Ishikawa (cell line): ENCODE data around the gene PBX1.

Experiments used
- CEBPB ChIP-seq: IDR thresholded peaks from 2 replicates; pipeline ENCODE4 v1.6.1; 2012
- CREB1 ChIP-seq: IDR thresholded peaks from 2 replicates; pipeline ENCODE4 v1.6.1; 2012; ENCODE audit warnings: low read depth
- EGR1 ChIP-seq: IDR thresholded peaks from 2 replicates; pipeline ENCODE4 v1.6.1; 2012
- EP300 ChIP-seq: IDR thresholded peaks from 2 replicates; pipeline ENCODE4 v1.6.1; 2012; ENCODE audit warnings: borderline replicate concordance
- FOXM1 ChIP-seq: IDR thresholded peaks from 2 replicates; pipeline ENCODE4 v1.6.1; 2012; ENCODE audit warnings: low read depth, borderline replicate concordance
- NFIC ChIP-seq: IDR thresholded peaks from 2 replicates; pipeline ENCODE4 v1.6.1; 2012
- RAD21 ChIP-seq: IDR thresholded peaks from 2 replicates; pipeline ENCODE4 v1.6.1; 2012; ENCODE audit warnings: low read depth
- TAF1 ChIP-seq: IDR thresholded peaks from 2 replicates; pipeline ENCODE4 v1.6.1; 2012; ENCODE audit warnings: low read depth, mild to moderate bottlenecking
- TCF12 ChIP-seq: IDR thresholded peaks from 2 replicates; pipeline ENCODE4 v1.6.1; 2012; ENCODE audit warnings: low read depth
- TEAD4 ChIP-seq: IDR thresholded peaks from 2 replicates; pipeline ENCODE4 v1.6.1; 2012
- YY1 ChIP-seq: IDR thresholded peaks from 2 replicates; pipeline ENCODE4 v1.6.1; 2012; ENCODE audit warnings: low read depth
- ZBTB7A ChIP-seq: IDR thresholded peaks from 2 replicates; pipeline ENCODE4 v1.6.1; 2012; ENCODE audit warnings: low read depth
- TF ChIP-seq, protein P1 (sequence below): IDR thresholded peaks from 2 replicates; pipeline ENCODE4 v1.6.1; 2012; ENCODE audit warnings: low read depth, mild to moderate bottlenecking
- TF ChIP-seq, protein P2 (sequence below): IDR thresholded peaks from 2 replicates; pipeline ENCODE4 v1.6.1; 2012
- TF ChIP-seq, protein P3 (sequence below): IDR thresholded peaks from 2 replicates; pipeline ENCODE4 v1.6.1; 2012

PBX1 gene

DNA sequence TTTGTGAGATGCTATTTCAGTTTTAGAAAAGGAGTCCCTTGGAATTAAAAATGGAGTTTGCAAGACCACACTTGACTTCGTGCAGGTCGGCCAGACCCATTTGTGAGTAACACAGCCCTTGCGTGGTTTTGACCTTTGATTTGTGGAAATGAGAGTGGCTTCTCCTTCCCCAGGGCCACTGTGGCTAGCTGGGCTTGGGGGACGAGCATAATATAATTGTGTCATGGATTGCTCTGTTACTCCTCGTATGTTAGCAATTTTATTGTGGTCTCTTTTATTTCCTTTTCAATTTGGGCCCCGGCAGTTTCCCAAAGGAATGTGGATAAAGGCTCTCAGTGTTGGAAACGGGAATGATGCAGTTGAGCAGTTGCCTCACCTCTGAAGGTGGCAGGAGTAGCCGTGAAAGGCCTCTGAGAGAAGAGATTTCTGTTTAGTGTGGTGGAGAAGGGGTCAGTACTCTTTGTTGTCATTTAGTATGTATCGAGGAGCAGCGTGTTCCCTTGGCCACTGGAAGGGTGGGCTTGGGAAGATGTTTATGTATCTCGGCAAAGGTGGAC lies 194.6 kb downstream of the PBX1 start:
- TF ChIP-seq TAF1: no peak
- TF ChIP-seq TCF12: no peak
- TF ChIP-seq, protein P1, sequence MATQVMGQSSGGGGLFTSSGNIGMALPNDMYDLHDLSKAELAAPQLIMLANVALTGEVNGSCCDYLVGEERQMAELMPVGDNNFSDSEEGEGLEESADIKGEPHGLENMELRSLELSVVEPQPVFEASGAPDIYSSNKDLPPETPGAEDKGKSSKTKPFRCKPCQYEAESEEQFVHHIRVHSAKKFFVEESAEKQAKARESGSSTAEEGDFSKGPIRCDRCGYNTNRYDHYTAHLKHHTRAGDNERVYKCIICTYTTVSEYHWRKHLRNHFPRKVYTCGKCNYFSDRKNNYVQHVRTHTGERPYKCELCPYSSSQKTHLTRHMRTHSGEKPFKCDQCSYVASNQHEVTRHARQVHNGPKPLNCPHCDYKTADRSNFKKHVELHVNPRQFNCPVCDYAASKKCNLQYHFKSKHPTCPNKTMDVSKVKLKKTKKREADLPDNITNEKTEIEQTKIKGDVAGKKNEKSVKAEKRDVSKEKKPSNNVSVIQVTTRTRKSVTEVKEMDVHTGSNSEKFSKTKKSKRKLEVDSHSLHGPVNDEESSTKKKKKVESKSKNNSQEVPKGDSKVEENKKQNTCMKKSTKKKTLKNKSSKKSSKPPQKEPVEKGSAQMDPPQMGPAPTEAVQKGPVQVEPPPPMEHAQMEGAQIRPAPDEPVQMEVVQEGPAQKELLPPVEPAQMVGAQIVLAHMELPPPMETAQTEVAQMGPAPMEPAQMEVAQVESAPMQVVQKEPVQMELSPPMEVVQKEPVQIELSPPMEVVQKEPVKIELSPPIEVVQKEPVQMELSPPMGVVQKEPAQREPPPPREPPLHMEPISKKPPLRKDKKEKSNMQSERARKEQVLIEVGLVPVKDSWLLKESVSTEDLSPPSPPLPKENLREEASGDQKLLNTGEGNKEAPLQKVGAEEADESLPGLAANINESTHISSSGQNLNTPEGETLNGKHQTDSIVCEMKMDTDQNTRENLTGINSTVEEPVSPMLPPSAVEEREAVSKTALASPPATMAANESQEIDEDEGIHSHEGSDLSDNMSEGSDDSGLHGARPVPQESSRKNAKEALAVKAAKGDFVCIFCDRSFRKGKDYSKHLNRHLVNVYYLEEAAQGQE: no peak

- TF ChIP-seq ZBTB7A (no peak), EP300 (no peak), CEBPB (no peak), EGR1 (no peak), NFIC (no peak), FOXM1 (no peak), CREB1 (no peak)
- TF ChIP-seq, protein P1: no peak
- TF ChIP-seq, protein P2, sequence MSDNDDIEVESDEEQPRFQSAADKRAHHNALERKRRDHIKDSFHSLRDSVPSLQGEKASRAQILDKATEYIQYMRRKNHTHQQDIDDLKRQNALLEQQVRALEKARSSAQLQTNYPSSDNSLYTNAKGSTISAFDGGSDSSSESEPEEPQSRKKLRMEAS: no peak
- TF ChIP-seq, protein P3, sequence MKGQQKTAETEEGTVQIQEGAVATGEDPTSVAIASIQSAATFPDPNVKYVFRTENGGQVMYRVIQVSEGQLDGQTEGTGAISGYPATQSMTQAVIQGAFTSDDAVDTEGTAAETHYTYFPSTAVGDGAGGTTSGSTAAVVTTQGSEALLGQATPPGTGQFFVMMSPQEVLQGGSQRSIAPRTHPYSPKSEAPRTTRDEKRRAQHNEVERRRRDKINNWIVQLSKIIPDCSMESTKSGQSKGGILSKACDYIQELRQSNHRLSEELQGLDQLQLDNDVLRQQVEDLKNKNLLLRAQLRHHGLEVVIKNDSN: no peak
Measured at GRCh38 chr1:164754088-164754600, 195.2 kb downstream of the PBX1 start.

DNA sequence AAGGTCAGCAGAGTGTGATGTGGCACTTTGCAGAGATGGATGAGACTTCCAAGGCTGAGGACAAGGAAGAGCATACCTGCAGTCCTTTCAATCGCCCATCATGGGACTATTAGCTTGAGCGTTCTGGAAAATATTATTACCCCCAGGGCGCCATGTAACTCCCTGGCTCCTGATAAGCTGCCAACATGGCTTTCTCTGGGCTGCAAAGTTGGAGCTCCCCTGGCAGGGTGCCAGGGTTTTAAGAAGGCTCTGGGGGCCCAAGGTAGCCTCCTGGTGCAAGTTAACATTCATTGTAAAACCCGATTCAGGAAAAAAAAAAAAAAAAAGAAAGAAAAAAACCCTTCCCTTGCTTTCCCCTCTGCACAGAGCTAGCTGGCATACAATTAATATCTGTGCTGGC lies 196.7 kb downstream of the PBX1 start:
- TF ChIP-seq, protein P1: no peak
- TF ChIP-seq EGR1: no peak
- TF ChIP-seq YY1: no peak
- TF ChIP-seq RAD21: no peak
- TF ChIP-seq, protein P2: no peak
- TF ChIP-seq ZBTB7A: no peak
- no peak for TF ChIP-seq EP300
- no peak for TF ChIP-seq CREB1
- TF ChIP-seq TAF1: no peak

DNA sequence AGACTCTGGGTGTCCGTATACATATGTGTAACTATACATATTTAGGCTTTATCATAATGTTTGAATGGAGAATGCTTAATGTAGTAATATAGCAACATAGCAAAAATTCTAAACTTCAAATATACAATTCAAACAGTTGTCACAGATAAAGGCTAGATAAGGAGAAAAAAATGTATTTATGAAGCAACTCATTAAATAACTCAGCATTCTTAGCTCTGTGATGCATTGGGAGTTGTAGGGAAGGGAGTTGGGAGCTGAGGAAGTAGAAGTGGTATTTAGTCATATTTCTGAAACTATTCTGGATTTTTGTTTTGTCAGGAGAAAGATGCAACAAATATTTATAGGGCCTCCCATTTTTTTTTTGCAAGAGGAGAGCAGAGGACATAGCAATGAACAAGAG lies 197.8 kb downstream of the PBX1 start:
- TF ChIP-seq TEAD4: no peak
- TF ChIP-seq, protein P2: no peak
- TF ChIP-seq ZBTB7A: no peak
- TF ChIP-seq EGR1: no peak
- TF ChIP-seq, protein P1: no peak
